ENCODE data around the gene KRTAP25-1.

The KRTAP25-1 gene

DNA sequence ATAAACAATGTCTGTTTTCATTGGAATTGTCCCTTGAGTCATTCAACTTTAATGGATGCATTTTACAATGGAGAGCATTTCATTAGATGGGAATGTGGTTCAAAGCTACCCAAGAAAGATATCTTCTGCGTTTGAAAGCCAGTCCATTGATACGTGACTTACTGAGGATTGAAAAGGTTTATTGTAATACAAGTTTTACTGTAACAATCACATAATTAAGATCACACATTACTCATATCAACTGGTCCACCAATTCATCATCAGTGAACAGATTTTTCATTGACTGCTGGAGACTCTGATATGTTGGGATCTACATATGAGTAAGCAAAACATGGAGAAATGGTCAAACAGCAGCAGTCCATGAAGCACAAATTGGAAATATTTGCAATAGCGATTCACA, 39.4 kb downstream of the KRTAP25-1 start:
- no peak for DNase-seq (ENCODE audit: low read depth)

DNA sequence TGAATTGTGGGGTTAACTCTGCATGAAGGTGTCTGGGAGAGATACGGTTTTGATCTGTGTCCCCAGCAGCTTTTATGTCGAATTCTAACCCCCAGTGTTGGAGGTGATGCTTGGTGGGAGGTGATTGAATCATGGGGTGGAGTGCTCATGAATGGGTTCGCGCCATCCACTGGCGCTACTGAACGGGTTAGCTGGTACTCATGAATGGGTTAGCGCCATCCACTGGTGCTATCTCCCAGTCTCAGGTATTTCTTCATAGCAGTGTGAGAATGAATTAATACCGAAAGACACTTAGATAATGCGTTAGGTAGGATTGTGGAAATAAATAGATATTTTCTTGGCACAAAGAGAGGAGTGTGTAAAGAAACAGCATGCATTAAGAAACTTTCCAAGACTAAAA, 40.5 kb downstream of the KRTAP25-1 start:
- no peak for DNase-seq (ENCODE audit: low read depth)

DNA sequence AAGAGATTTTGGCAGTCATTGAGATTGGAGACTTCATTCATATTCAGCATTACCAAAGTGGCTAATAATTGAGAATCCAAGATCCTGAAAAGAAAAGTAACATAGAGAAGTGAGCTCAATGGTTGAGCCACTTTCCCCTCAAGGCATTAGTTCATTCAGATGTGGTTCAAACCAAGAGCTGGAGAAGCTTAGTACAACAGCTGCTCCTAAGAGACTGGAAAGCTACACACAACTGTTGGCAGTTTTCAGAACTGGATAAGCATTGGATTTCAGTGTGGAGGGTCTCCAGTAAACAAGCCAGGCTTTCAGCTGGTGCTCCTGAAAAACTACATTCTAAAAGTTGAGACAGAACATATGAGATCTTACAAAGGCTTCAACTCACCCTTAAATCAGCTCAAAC, 44.3 kb downstream of the KRTAP25-1 start:
- DNase-seq (ENCODE audit: low read depth), result no peak

DNA sequence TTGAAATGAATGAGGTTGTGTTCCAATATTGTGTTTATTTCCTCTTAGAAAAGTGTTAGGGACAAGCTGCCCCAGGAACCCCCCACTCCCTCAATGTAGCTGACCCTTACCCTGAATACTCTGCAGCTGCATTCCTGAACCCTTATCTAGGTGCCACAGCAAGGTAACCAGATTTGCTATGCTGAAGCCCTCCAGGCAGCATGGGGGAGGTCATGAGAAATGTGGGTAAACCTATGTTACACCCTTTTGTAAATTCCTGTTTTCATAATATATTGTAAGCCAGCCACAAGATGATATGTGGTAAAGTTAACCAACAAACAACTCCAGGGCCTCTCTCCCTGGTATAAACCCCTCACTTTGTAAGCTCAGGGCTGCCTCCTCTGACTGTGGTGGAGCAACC, 45.6 kb downstream of the KRTAP25-1 start:
- no peak for DNase-seq (ENCODE audit: low read depth)

DNA sequence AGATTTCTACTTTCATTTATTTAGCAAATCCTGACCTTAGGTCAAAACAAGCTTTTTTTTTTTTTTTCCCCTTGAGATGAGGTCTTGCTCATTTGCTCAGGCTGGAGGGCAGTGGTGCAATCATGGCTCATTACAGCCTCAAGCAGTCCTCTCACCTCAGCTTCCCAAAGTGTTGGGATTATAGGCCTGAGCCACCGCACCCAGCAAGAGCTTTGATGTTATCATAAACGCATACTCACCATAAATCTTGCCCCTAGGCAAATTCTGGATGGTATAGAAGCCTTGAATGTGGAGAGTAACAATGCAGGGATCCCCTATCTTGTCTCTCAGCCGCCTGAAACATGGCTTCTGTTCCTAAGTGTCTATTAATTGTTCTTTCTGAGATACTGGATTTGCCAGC, 48.7 kb downstream of the KRTAP25-1 start:
- DNase-seq (ENCODE audit: low read depth), result no peak

All from fibroblast of gingiva (primary cell).